Subcutaneous abdominal adipose tissue (tissue), 5 donors: ENCODE data around the gene C1orf159.
"Not testable (repeated sequence)": the region's sequence is repeated elsewhere in the genome, so short reads cannot be mapped to it uniquely, and the experiment has no call there.

Experiments
- H3K27ac ChIP-seq: one replicate; pipeline ENCODE4 v1.7.0; 2013; ENCODE audit warnings: low read depth, mild to moderate bottlenecking, inconsistent platforms, low read length, moderate library complexity
- H3K27me3 ChIP-seq, 5 donors: one replicate each; pipeline ENCODE4 v1.7.0; 2013; ENCODE audit warnings: low read length in 5 of 5, inconsistent platforms in 1 of 5; ENCODE audit not compliant: control insufficient read depth in 5 of 5, insufficient read depth in 4 of 5
- H3K36me3 ChIP-seq, 5 donors: one replicate each; pipeline ENCODE4 v1.7.0; 2013; ENCODE audit warnings: low read length in 5 of 5; ENCODE audit not compliant: control insufficient read depth in 5 of 5, insufficient read depth in 5 of 5
- H3K4me1 ChIP-seq, 5 donors: one replicate each; pipeline ENCODE4 v1.7.0; 2013; ENCODE audit warnings: low read length in 5 of 5, mild to moderate bottlenecking in 3 of 5, moderate library complexity in 1 of 5; ENCODE audit not compliant: control insufficient read depth in 5 of 5, insufficient read depth in 5 of 5
- H3K4me3 ChIP-seq, 5 donors: one replicate each; pipeline ENCODE4 v1.7.0; 2013; ENCODE audit warnings: low read length in 5 of 5, low read depth in 1 of 5
- H3K9ac ChIP-seq, 5 donors: one replicate each; pipeline ENCODE4 v1.7.0; 2013; ENCODE audit warnings: low read length in 5 of 5, mild to moderate bottlenecking in 4 of 5, moderate library complexity in 3 of 5
- H3K9me3 ChIP-seq, 5 donors: one replicate each; pipeline ENCODE4 v1.7.0; 2013; ENCODE audit warnings: low read length in 5 of 5; ENCODE audit not compliant: control insufficient read depth in 5 of 5
- donor health status: healthy.
- donor health status: healthy.
- donor health status: healthy.
- donor health status: healthy.
- donor health status: healthy.

Gene C1orf159

DNA sequence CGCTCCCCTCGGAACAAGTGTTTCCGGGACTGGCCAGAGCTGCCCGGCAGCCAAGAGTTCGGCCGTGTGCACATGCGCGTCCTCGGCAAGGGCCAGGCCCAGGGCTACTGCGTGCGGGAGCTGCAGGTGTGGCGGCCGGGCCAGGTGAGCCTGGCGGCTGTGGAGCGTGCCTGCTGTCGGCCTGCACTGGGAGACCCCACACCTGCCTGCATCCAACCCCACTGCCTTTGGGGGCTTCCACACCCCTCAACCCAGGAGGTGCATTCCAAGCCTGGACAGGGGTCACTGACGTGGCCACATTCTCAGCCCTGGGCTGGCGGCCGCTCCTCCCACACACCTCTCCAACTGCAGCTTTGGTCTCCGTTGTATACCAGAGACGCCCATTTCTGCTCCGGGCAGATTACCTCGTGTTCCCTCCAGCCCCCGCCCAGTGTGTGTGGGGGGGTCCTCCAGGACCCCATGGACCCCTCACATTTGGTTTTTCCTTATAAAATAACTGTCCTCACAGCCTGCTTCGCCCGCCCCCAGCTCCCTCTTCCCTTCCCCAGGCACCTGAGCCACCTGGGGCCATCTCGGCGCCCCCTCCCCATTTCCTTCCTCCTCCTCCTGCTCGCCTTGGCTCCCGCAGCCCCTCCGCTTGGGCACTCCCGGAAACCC, 47.9 kb downstream of the C1orf159 start:
- H3K27me3 ChIP-seq = peaks cover 36 to 63% (median 55%) of the 10 kb centered on the region in 5 donors

GRCh38 chr1:1067284-1067859, 48.5 kb downstream of the C1orf159 start:
- Histone ChIP-seq H3K27ac (no peak overlapping the region), H3K36me3 (no peaks in the 10 kb centered on the region), H3K4me3 (no peak overlapping the region), H3K9ac (no peak overlapping the region), H3K9me3 (no peaks in the 10 kb centered on the region), H3K27me3 (peaks cover 36 to 65% (median 59%) of the 10 kb centered on the region in 5 donors), H3K4me1 (peaks cover 0 to 25% (median 15%) of the 10 kb centered on the region in 5 donors)

More for the DNA sequence above, 47.9 kb downstream of the C1orf159 start:
- Histone ChIP-seq H3K27ac (no peak overlapping the region), H3K4me1 (peaks cover 0 to 25% (median 15%) of the 10 kb centered on the region in 5 donors), H3K4me3 (peak overlapping the region in 1 of 5 donors; percentile 16), H3K9ac (no peak overlapping the region), H3K9me3 (no peaks in the 10 kb centered on the region), H3K36me3 (no peaks in the 10 kb centered on the region)

GRCh38 chr1:1066403-1067283, 49.2 kb downstream of the C1orf159 start:
- Histone ChIP-seq H3K4me1 (peaks cover 0 to 25% (median 15%) of the 10 kb centered on the region in 5 donors), H3K27me3 (peaks cover 34 to 68% (median 62%) of the 10 kb centered on the region in 5 donors), H3K4me3 (no peak overlapping the region)

DNA sequence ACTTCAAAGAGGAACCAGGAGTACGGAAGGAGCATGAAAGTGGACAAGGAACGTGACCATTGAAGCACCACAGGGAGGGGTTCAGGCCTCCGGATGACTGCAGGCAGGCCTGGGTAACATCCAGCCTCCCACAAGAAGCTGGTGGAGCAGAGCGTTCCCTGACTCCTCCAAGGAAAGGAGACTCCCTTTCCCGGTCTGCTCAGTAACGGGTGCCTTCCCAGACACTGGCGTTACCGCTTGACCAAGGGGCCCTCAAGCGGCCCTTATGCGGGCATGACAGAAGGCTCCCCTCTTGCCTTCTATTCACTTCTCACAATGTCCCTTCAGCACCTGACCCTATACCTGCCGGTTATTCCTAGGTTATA, 50.0 kb downstream of the C1orf159 start:
- not testable (repeated sequence) for H3K27ac ChIP-seq, H3K36me3 ChIP-seq, H3K4me3 ChIP-seq, H3K9me3 ChIP-seq, H3K9ac ChIP-seq
- Histone ChIP-seq H3K27me3 (peaks cover 37 to 70% (median 67%) of the 10 kb centered on the region in 5 donors), H3K4me1 (peaks cover 0 to 25% (median 15%) of the 10 kb centered on the region in 5 donors)

More at GRCh38 chr1:1066403-1067283, 49.2 kb downstream of the C1orf159 start:
- Histone ChIP-seq H3K27ac (no peak overlapping the region), H3K9me3 (no peaks in the 10 kb centered on the region), H3K9ac (no peak overlapping the region), H3K36me3 (no peaks in the 10 kb centered on the region)

DNA sequence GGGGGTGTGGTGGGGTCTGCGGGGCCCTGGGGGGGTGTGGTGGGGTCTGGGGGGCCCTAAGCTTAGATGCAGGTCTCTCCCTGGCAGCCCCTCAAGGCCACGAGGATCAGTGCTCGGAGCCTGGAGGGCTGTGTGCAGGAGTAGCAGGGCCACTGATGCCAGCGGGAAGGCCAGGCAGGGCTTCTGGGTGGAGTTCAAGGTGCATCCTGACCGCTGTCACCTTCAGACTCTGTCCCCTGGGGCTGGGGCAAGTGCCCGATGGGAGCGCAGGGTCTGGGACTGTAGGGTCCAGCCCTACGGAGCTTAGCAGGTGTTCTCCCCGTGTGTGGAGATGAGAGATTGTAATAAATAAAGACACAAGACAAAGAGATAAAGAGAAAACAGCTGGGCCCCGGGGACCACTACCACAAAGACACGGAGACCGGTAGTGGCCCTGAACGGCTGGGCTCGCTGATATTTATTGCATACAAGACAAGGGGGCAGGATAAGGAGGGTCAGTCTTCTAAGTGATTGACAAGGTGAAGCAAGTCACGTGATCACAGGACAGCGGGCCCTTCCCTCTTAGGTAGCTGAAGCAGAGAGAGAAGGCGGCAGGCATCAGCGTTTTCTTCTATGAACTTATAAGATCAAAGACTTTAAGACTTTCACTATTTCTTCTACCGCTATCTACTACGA, 50.5 kb downstream of the C1orf159 start:
- Histone ChIP-seq H3K36me3 (no peaks in the 10 kb centered on the region), H3K4me3 (no peak overlapping the region), H3K27me3 (peaks cover 39 to 70% (median 66%) of the 10 kb centered on the region in 5 donors), H3K9me3 (no peaks in the 10 kb centered on the region), H3K27ac (no peak overlapping the region), H3K4me1 (peaks cover 0 to 25% (median 15%) of the 10 kb centered on the region in 5 donors), H3K9ac (no peak overlapping the region)

- no peaks in the 10 kb centered on the region for H3K36me3 ChIP-seq
- no peak overlapping the region for H3K9ac ChIP-seq
- H3K9me3 ChIP-seq = no peaks in the 10 kb centered on the region
- H3K4me3 ChIP-seq = no peak overlapping the region
- H3K27ac ChIP-seq = no peak overlapping the region
- H3K4me1 ChIP-seq = peaks cover 0 to 31% (median 14%) of the 10 kb centered on the region in 5 donors
- peaks cover 35 to 68% (median 63%) of the 10 kb centered on the region in 5 donors for H3K27me3 ChIP-seq
Observed at GRCh38 chr1:1063945-1064831, 51.7 kb downstream of the C1orf159 start.

- Histone ChIP-seq H3K9ac (no peak overlapping the region), H3K4me1 (peaks cover 0 to 33% (median 18%) of the 10 kb centered on the region in 5 donors), H3K4me3 (no peak overlapping the region), H3K36me3 (no peaks in the 10 kb centered on the region), H3K27ac (no peak overlapping the region), H3K27me3 (peaks cover 36 to 71% (median 68%) of the 10 kb centered on the region in 5 donors), H3K9me3 (no peaks in the 10 kb centered on the region)
Observed at GRCh38 chr1:1063261-1063944, 52.5 kb downstream of the C1orf159 start.

GRCh38 chr1:1062348-1063163, 53.3 kb downstream of the C1orf159 start:
- no peak overlapping the region for H3K27ac ChIP-seq
- H3K4me3 ChIP-seq = no peak overlapping the region
- H3K9me3 ChIP-seq = no peaks in the 10 kb centered on the region
- H3K36me3 ChIP-seq = no peaks in the 10 kb centered on the region
- peaks cover 38 to 70% (median 67%) of the 10 kb centered on the region in 5 donors for H3K27me3 ChIP-seq
- H3K4me1 ChIP-seq = peaks cover 0 to 28% (median 16%) of the 10 kb centered on the region in 5 donors
- H3K9ac ChIP-seq = no peak overlapping the region
